ENCODE measurements around the gene ADGRA1.
"Not testable (repeated sequence)": the region's sequence is repeated elsewhere in the genome, so short reads cannot be mapped to it uniquely, and the experiment has no call there.

Gene ADGRA1, protein sequence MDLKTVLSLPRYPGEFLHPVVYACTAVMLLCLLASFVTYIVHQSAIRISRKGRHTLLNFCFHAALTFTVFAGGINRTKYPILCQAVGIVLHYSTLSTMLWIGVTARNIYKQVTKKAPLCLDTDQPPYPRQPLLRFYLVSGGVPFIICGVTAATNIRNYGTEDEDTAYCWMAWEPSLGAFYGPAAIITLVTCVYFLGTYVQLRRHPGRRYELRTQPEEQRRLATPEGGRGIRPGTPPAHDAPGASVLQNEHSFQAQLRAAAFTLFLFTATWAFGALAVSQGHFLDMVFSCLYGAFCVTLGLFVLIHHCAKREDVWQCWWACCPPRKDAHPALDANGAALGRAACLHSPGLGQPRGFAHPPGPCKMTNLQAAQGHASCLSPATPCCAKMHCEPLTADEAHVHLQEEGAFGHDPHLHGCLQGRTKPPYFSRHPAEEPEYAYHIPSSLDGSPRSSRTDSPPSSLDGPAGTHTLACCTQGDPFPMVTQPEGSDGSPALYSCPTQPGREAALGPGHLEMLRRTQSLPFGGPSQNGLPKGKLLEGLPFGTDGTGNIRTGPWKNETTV

DNA sequence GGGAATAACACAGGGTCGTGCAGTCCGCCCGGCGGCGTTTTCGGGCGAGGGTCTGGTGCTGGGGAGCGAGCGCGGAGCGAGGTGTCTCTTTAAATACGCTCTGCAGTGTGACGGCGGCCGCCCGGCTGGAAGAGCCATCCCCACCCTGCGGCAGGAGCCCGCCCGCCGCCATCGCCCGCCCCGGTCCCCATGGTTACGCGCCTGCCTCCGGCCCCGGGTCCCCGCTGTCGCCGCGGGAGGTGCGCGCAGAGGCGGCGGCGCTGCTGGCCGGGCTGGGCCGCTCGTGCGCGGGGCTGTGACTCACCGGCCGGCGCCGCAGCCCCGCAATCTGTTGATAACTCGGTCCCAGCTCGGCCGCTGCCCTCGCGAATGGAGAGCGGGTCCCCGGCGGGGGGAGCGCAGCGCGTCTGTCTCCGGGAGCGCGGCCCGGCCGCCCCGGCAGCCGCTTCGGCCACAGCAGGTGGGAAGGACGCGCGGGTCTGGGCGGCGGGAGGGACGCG is at the start of gene ADGRA1:
TSS of gene ADGRA1 (plus strand) at position 246 of the 500 bp plus-strand sequence. CDS start 986 bp downstream, outside the sequence.
- DNase-seq (ENCODE audit: low spot score), result no peak

GRCh38 chr10:133038036-133038823 is 49.5 kb upstream of the ADGRA1 start:
- no peak for DNase-seq (ENCODE audit: low spot score)

- no peak for DNase-seq (ENCODE audit: low spot score)
Measured at GRCh38 chr10:133039107-133039802, 48.5 kb upstream of the ADGRA1 start.

DNA sequence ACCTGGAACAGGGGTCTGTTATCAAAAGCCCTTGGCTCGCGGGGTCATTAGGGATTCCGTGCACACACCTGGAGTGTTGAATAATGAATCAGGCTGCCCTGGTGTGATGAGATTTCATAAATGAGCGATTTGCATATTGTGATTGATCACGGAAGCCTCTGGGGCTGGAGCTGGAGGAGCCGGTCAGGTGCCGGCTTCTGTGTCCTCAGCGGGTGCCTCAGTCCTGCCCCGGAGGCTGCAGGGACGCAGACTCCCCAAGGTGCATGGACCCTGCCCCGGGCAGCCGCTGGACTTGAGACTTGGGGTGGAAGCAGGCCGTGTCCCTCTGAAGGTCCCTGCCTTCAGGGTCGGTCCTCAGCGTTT is 47.9 kb upstream of the ADGRA1 start:
- DNase-seq (ENCODE audit: low spot score), result no peak

GRCh38 chr10:133040198-133040597 is 47.5 kb upstream of the ADGRA1 start:
- no peak for DNase-seq (ENCODE audit: low spot score)

DNA sequence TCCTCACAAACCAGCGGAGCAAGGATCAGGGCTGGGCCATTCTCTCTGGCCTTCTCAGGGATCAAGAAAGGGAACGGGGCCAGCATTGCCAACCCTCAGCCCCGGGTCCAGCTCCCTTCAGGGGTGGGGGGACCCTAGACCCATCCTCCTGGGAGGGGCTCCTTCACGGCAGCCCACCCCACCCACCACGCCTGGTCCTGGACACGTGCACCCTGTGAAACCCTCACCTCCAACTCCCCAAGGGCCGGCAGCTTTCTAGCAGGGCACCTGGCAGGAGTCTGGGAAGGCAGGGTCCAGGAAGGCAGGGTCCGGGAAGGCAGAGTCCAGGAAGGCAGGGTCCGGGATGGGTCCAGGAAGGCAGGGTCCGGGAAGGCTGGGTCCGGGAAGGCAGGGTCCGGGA is 46.6 kb upstream of the ADGRA1 start:
- DNase-seq (ENCODE audit: low spot score), result no peak

DNA sequence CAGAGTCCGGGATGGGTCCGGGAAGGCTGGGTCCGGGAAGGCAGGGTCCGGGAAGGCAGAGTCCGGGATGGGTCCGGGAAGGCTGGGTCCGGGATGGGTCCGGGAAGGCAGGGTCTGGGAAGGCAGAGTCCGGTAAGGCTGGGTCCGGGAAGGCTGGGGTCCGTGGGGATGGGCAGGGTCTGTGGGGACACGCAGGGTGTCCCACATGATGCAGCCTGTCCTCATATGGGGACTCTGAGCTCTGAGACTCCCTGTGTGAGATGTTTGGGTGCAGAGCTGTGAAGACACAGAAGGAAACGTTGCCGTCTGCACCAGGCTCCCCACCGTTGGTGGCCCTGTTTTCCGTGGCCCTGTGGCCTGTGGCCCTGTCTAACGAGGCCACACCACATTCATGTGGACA is 45.7 kb upstream of the ADGRA1 start:
- DNase-seq (ENCODE audit: low spot score), result no peak

DNA sequence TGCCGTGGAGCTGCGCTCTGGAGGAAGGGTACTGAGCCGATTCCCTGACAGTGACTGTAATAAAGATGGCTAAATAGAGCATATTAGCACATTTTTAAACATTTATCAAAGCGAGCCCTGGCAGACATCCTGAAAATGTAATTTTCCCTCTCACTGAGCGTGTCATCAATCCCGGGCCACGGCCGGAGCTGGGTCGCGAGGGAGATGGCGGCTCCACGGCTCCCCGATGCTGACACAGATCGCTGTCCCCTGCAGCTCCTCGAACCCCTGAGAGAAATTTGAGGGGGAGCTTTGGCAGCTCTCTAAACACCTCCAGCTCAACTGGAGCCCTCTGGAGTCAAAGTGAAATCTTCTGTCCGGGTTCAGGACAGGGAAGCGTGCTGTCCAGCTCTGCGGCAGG is 44.9 kb upstream of the ADGRA1 start:
- no peak for DNase-seq (ENCODE audit: low spot score)

DNA sequence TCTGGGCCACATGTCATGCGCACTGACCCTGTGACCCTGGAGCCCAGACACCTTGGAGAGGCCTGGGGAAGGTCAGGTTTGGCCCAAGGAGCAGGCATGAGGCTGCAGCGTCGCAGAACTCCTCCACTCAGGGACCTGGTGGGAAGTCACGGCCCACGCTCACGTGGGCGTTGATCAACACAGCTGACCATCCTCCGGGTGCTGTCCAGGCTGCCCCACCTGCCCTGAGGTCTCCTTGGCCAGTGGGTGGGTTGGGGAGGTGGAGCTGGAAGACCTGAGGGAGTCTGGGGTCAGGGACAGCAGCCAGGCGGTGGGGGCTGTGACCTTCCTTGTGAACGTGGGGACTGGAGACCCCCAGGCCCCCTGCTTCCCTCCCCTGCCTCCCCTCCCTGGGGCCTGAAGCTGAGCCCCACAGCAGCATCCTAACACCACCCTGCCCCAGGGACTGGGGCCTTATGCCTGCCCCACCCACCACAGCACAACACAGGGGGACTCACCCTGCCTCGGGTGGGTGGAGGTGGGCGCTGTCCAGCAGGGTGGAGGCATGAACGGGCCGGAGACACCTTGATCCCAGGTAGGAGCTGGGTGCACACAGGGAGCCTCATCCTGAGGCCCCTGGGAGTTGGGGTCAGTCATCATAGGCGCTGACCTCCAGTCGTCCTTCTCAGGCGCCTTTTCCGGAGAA is 44.0 kb upstream of the ADGRA1 start:
- DNase-seq (ENCODE audit: low spot score), result no peak

DNA sequence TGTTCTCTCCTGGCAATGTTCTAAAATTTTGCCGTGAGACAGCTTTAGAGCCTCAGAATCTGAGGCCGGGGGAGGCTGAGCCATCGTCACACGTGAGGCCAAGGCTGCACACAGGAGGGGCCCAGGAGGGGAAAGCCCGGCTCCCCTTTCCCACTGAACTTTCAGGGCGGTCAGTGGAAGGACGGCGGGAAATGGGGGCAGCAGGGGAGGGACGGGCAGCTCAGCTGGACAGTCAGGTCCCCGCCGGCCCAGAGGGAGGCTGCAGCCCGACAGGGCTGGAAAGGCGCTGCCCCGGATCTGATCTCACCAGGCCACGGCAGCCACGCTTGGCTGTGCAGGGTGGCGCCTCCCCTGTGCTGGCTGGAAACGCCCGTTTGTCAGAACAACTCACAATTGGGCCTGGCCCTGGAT is 43.3 kb upstream of the ADGRA1 start:
- DNase-seq (ENCODE audit: low spot score), result no peak

DNA sequence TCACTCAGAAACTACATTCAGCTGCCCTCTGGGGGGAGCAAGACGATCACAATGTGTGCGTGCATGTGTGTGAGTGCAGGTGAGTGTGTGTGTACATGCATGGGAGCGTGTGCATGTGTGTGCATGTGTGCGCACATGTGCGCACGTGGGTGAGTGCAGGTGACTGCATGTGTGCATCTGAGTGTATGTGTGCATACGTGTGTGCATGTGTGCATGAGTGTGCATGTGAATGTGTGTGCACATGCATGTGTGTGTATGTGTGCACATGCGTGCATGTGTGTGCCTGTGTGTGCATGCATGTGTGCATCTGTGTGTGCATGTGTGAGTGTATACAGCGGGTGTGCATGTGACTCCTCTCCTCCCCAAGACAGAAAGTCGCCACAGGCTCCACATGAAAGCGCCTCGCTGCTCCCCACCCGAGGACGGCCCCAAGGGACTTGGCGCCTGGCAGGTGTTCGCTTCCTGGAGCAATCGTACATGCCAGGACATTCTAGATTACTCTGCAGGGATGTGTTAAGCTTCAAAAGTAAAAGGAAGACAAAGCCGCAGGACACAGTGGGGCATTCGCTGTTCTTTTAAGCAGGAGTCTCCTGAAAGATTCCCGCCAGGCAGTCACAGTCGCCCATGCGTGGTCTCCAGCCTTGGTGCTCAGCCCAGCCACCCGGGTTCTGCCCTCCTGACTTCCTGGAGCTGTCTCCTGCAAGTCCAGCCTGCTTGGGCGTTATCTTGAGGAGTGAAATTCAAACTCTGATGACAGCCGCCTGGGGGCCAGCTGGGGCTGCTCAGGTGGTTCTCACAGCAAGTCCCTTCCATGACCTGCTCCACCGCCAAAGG is 42.0 kb upstream of the ADGRA1 start:
- no peak for DNase-seq (ENCODE audit: low spot score)

DNA sequence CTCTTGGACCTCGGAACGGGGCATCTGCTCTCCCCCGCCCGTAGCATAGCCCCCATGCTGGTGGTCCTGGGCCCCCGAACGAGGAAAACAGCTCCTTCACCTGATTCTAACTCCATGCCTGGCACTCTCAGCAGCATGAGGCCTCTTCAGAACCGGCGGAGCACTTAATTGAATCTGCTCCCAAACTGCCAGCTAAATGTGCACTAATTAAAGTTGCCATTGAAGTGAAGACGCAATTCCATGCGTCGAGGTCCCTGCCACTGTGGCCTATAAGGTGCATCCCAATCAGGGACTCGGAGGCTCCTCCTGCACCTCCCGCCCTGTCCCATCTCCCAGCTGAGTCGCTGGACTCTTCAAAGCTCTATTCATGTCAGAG is 41.3 kb upstream of the ADGRA1 start:
- no peak for DNase-seq (ENCODE audit: low spot score)

GRCh38 chr10:133047526-133048123 is 40.1 kb upstream of the ADGRA1 start:
- no peak for DNase-seq (ENCODE audit: low spot score)

DNA sequence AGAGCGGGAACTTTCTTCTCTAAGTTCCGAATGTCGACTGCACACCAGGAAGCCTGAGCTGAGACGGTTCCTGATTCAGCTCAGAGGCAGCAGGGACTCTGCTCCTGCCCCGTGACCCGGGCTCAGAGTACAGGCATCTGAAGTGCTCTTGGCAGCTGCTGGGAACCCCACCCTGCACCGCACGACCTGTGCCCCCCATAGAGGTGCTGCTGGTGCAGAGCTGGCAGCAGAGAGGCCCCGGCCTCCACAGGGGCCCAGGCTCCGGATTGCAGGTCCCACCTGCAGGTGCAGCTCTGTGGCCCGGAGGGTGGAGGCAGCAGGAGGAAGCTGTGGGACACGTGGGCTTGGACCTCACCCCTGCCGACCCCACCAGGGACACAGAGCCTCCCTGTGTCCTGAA is 39.5 kb upstream of the ADGRA1 start:
- no peak for DNase-seq (ENCODE audit: low spot score)

DNA sequence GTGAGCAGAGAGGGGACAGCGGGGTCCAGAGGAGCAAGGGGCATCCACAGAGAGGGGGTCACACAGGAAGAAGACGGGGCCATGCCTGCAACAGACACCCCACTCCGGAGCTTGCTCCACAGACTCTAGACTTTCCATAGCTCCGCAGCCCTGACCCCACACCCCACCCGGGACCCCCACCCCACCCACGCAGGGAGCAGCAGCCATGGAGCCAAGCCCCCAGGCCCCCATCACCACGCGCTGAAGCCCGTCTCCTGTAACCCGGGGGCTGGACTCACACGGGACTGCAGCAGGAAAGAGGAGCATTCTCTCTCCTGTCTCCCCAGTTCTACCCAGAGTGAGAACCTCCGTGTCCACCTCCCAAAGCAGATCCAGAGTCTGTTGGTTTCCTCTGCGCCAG is 38.8 kb upstream of the ADGRA1 start:
- no peak for DNase-seq (ENCODE audit: low spot score)

DNA sequence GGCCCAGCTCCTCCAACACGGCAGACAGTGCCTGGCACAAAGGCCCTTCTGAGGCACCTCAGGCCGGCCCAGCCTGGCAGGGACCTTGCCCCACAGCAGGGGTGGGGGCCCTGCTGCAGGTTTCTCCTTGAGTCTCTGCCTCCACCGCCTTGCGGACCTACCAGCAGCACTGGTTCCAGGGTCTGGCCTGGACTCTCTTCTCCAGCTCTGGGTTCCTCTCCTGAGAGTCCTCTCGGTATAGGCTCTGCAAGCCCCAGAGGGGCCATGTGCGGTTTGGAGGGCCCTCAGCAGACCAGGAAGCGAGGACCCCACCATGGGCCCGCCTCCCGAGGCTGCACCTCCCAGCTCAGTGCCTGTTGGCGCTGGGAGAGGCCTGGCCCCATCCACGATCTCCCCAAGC is 38.1 kb upstream of the ADGRA1 start:
- DNase-seq (ENCODE audit: low spot score), result no peak

DNA sequence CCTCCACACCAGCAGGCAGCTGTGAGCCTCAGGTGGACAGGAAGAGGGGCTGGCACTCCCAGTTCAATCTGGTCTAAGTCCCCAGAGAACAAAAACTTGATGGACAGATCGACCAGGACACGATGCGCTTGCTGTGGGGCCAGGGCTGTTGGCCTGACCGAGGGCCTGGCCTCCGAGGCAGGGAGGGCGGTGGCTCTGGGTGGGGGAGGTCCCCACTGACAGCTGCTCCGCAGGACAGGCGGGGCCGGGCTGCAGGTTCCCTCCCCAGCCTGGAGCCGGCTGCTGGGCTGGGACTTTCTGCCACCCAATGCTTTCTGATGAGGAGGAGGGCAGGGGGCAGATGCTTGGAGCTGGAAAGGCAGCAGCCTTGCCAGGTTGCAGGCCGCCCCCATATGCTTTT is 37.4 kb upstream of the ADGRA1 start:
- no peak for DNase-seq (ENCODE audit: low spot score)

DNA sequence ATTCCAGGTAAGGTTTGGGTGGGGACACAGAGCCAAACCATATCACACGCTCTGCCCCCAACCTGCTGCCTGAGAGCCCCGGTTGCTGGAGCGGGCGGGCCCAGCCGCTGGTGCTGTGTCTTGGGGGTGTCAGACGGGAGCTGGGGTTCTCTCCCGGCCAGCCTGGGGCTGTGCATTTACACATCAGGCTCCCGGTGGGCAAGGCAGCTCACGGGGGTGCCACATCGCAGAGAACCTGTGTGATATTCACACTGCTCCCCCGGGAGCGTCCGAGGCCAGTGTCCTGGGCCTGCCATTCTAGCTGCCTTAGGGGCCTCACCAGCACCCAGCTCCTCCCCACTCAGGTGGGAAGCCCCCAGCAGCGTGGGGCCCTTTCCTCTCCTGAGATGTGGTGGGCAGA is 35.6 kb upstream of the ADGRA1 start:
- DNase-seq (ENCODE audit: low spot score), result no peak

- DNase-seq (ENCODE audit: low spot score), result not testable (repeated sequence)
Measured at GRCh38 chr10:133053527-133054133, 34.1 kb upstream of the ADGRA1 start.

DNA sequence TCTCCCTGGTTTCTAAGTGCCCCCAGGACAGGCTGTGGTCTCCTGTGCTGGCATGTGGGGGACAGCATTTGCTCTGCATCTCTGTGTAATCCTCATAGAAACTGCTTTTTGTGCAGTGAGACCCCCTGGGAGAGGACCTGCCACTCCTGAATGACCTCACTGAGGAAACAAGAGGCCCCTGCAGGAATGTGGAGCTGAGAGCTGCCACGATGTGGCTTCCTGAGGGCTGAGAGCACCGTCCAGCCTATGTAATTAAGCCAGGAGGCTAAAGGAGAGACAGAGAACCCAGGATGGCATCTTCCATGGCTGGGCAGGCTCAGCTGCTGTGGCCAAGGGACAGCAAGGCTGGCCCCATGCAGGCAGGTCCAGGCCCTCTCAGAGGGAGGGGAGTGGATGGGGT is 32.3 kb upstream of the ADGRA1 start:
- no peak for DNase-seq (ENCODE audit: low spot score)
